ENCODE data around the gene SIGLEC7.

- no peak for TF ChIP-seq CTCF (IDR thresholded peaks at IDR 0.05)
- no peak for TF ChIP-seq POLR2A (IDR thresholded peaks at IDR 0.05)
These were observed 13.9 kb upstream of the SIGLEC7 start for GRCh38 chr19:51128227-51128626.
